Medulla oblongata (tissue), 1 donor: Measurements from ENCODE around the gene F3.
"Not testable (repeated sequence)": the region's sequence is repeated elsewhere in the genome, so short reads cannot be mapped to it uniquely, and the experiment has no call there.

Experiments used
- DNase-seq: peaks from one replicate; pipeline ENCODE4 v3.0.0-alpha.2; 2015; ENCODE audit errors: extremely low spot score

F3 gene

GRCh38 chr1:94541246-94542087 is at the start of gene F3:
F3 (minus strand) TSS chr1:94541759; CDS start chr1:94541636, 123 bp downstream.
- peak; percentile 81 for DNase-seq

GRCh38 chr1:94590203-94591137 is 48.9 kb upstream of the F3 start:
- peak; percentile 52 for DNase-seq

- no peak for DNase-seq
These were observed 48.2 kb upstream of the F3 start for GRCh38 chr1:94589728-94590127.

- no peak for DNase-seq
These were observed 41.0 kb upstream of the F3 start for GRCh38 chr1:94582565-94582964.

- DNase-seq = no peak
These were observed 39.0 kb upstream of the F3 start for GRCh38 chr1:94580367-94581115.

- no peak for DNase-seq
These were observed 38.3 kb upstream of the F3 start for GRCh38 chr1:94579876-94580294.

- no peak for DNase-seq
These were observed 37.3 kb upstream of the F3 start for GRCh38 chr1:94578856-94579255.

- not testable (repeated sequence) for DNase-seq
These were observed 32.4 kb upstream of the F3 start for GRCh38 chr1:94573917-94574316.

- DNase-seq = no peak
These were observed 31.2 kb upstream of the F3 start for GRCh38 chr1:94572780-94573179.

GRCh38 chr1:94570965-94571364 is 29.4 kb upstream of the F3 start:
- not testable (repeated sequence) for DNase-seq

GRCh38 chr1:94568806-94569205 is 27.2 kb upstream of the F3 start:
- not testable (repeated sequence) for DNase-seq

- DNase-seq = not testable (repeated sequence)
These were observed 26.5 kb upstream of the F3 start for GRCh38 chr1:94567975-94568607.

GRCh38 chr1:94566436-94566835 is 24.9 kb upstream of the F3 start:
- not testable (repeated sequence) for DNase-seq

- DNase-seq = no peak
These were observed 24.3 kb upstream of the F3 start for GRCh38 chr1:94565901-94566300.

GRCh38 chr1:94562519-94563260 is 21.1 kb upstream of the F3 start:
- DNase-seq = no peak

- DNase-seq = no peak
These were observed 18.8 kb upstream of the F3 start for GRCh38 chr1:94560333-94560732.

GRCh38 chr1:94559921-94560320 is 18.4 kb upstream of the F3 start:
- DNase-seq = no peak

- no peak for DNase-seq
These were observed 13.5 kb upstream of the F3 start for GRCh38 chr1:94555091-94555490.

GRCh38 chr1:94554580-94554979 is 13.0 kb upstream of the F3 start:
- no peak for DNase-seq

GRCh38 chr1:94553931-94554330 is 12.4 kb upstream of the F3 start:
- no peak for DNase-seq

GRCh38 chr1:94553323-94553730 is 11.8 kb upstream of the F3 start:
- no peak for DNase-seq
